Parathyroid adenoma (tissue), 2 donors: Measurements from ENCODE around the gene FCER1G.
"Not testable (repeated sequence)": the region's sequence is repeated elsewhere in the genome, so short reads cannot be mapped to it uniquely, and the experiment has no call there.

Experiments used
- H2AFZ ChIP-seq: fragments of 300-600 bp; sonication (generic); one replicate; pipeline ENCODE4 v1.7.0; 2017; ENCODE audit warnings: antibody characterized with exemption, mild to moderate bottlenecking
- H3K27ac ChIP-seq: fragments of 300-600 bp; sonication (generic); one replicate; pipeline ENCODE4 v1.7.0; 2017
- H3K27me3 ChIP-seq: fragments of 300-600 bp; sonication (generic); one replicate; pipeline ENCODE4 v1.7.0; 2017; ENCODE audit warnings: low read length; ENCODE audit not compliant: control insufficient read depth, insufficient read depth
- H3K36me3 ChIP-seq: fragments of 300-600 bp; sonication (generic); one replicate; pipeline ENCODE4 v1.7.0; 2017; ENCODE audit warnings: low read length; ENCODE audit not compliant: control insufficient read depth, insufficient read depth
- H3K4me1 ChIP-seq: fragments of 300-600 bp; sonication (generic); one replicate; pipeline ENCODE4 v1.7.0; 2017; ENCODE audit warnings: control low read depth
- H3K4me2 ChIP-seq: fragments of 300-600 bp; sonication (generic); one replicate; pipeline ENCODE4 v1.7.0; 2017; ENCODE audit warnings: low read length
- H3K4me3 ChIP-seq: fragments of 300-600 bp; sonication (generic); one replicate; pipeline ENCODE4 v1.7.0; 2017; ENCODE audit warnings: low read depth, low read length
- H3K79me2 ChIP-seq: fragments of 300-600 bp; sonication (generic); one replicate; pipeline ENCODE4 v1.7.0; 2017; ENCODE audit warnings: control low read depth
- H3K9ac ChIP-seq: fragments of 300-600 bp; sonication (generic); one replicate; pipeline ENCODE4 v1.7.0; 2017; ENCODE audit warnings: mild to moderate bottlenecking
- H3K9me3 ChIP-seq: fragments of 300-600 bp; sonication (generic); one replicate; pipeline ENCODE4 v1.7.0; 2017; ENCODE audit warnings: low read length; ENCODE audit not compliant: control insufficient read depth
- CTCF ChIP-seq: fragments of 300-600 bp; sonication (generic); IDR thresholded peaks from one replicate; pipeline ENCODE4 v1.7.0; 2017; ENCODE audit warnings: antibody characterized with exemption, mild to moderate bottlenecking
- donor health status: primary hyperparathyroidism.

FCER1G gene

DNA sequence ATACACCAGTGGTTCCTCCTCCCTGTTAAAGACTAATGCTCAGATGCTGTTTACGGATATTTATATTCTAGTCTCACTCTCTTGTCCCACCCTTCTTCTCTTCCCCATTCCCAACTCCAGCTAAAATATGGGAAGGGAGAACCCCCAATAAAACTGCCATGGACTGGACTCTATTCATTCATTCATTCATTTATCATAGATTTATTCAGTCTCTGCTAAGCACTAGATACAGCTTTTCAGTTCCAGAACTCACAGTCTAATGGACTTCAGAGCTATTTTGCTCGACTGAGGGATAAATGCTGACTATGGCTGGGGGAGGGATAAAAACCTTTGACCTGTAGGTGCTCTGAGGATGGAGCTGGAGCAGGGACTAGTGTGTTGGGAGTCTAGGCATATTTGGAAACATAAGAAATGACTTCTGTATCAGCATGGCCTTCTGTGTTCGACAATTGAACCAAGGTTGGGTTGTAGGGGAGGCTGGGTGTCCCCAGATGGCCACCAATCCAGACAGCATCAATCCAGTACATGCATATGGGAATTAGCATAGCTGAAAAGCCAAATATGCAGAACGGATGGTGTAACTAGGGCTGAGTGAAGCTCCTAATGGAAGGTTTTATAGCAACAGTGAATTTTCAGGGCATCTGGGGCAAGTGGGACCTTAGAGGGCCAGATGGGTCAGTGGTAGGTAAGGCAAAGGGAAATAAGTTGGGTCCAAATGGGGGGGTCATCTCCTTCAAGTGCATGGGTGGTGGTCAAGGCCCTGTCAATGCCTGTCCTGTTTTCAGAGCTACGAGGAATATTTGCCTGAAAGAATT is 4.2 kb downstream of the FCER1G start:
- TF ChIP-seq CTCF: no peak
- no peaks in the 10 kb centered on the region for H3K9me3 ChIP-seq

DNA sequence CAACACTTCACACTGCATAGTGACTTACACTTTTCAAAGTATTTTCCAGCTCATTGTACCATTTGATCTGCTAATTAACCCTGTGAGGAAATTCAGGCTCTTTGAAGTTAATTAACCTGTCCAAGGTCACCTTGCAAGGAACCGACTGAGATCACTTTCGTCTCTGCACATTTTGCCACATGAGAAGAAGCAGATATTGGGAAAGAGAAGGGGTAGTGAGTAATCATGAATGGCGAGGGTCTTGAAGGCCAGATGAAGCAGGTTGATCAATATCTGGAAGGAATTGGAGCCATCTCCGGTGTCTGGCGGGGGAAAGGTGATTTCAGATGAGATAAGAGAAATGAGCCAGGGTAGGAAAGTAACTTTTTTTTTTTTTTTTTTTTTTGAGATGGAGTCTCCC is 4.9 kb downstream of the FCER1G start:
- Histone ChIP-seq H3K4me2 (no peak overlapping the region), H3K36me3 (no peaks in the 10 kb centered on the region), H3K79me2 (no peaks in the 10 kb centered on the region), H3K9me3 (no peaks in the 10 kb centered on the region), H3K9ac (no peak overlapping the region), H3K4me3 (no peak overlapping the region), H3K27me3 (no peaks in the 10 kb centered on the region), H2AFZ (peak overlapping the region; percentile 28), H3K4me1 (peaks cover 4% of the 10 kb centered on the region), H3K27ac (no peak overlapping the region)
- no peak for TF ChIP-seq CTCF

More for the DNA sequence above, 4.2 kb downstream of the FCER1G start:
- no peaks in the 10 kb centered on the region for H3K79me2 ChIP-seq
- no peak overlapping the region for H3K9ac ChIP-seq
- H3K4me3 ChIP-seq: no peak overlapping the region
- no peak overlapping the region for H3K27ac ChIP-seq
- no peak overlapping the region for H2AFZ ChIP-seq
- H3K4me2 ChIP-seq: no peak overlapping the region
- H3K36me3 ChIP-seq: no peaks in the 10 kb centered on the region
- peaks cover 4% of the 10 kb centered on the region for H3K4me1 ChIP-seq
- H3K27me3 ChIP-seq: no peaks in the 10 kb centered on the region

GRCh38 chr1:161222175-161223019 is 7.3 kb downstream of the FCER1G start:
- no peak for TF ChIP-seq CTCF
- no peak overlapping the region for H3K4me2 ChIP-seq
- no peaks in the 10 kb centered on the region for H3K27me3 ChIP-seq
- H3K79me2 ChIP-seq: no peaks in the 10 kb centered on the region
- H3K4me3 ChIP-seq: no peak overlapping the region
- H3K36me3 ChIP-seq: no peaks in the 10 kb centered on the region
- no peak overlapping the region for H3K27ac ChIP-seq
- H3K4me1 ChIP-seq: peaks cover 9% of the 10 kb centered on the region
- H2AFZ ChIP-seq: no peak overlapping the region
- no peak overlapping the region for H3K9ac ChIP-seq
- no peaks in the 10 kb centered on the region for H3K9me3 ChIP-seq

- no peak overlapping the region for H3K9ac ChIP-seq
- H3K36me3 ChIP-seq: no peaks in the 10 kb centered on the region
These were observed 9.0 kb downstream of the FCER1G start for GRCh38 chr1:161223805-161224694.

DNA sequence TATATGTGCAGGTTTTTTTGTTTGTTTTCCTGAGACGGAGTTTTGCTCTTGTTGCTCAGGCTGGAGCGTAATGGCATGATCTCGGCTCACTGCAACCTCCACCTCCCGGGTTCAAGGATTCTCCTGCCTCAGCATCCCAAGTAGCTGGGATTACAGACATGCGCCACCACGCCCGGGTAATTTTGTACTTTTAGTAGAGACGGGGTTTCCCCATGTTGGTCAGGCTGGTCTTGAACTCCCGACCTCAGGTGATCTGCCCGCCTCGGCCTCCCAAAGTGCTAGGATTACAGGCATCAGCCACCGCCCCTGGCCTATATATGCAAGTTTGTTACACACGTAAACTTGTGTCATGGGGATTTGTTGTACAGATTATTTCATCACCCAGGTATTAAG is 9.6 kb downstream of the FCER1G start:
- not testable (repeated sequence) for H3K9me3 ChIP-seq, H3K36me3 ChIP-seq, H3K79me2 ChIP-seq, H3K4me3 ChIP-seq, H3K27me3 ChIP-seq, H2AFZ ChIP-seq, H3K27ac ChIP-seq, H3K9ac ChIP-seq, H3K4me2 ChIP-seq, H3K4me1 ChIP-seq

More at GRCh38 chr1:161223805-161224694, 9.0 kb downstream of the FCER1G start:
- H3K9me3 ChIP-seq: no peaks in the 10 kb centered on the region
- H2AFZ ChIP-seq: no peak overlapping the region
- peaks cover 9% of the 10 kb centered on the region for H3K4me1 ChIP-seq
- H3K4me2 ChIP-seq: no peak overlapping the region
- no peak for TF ChIP-seq CTCF
- no peak overlapping the region for H3K4me3 ChIP-seq
- H3K79me2 ChIP-seq: no peaks in the 10 kb centered on the region
- no peak overlapping the region for H3K27ac ChIP-seq
- no peaks in the 10 kb centered on the region for H3K27me3 ChIP-seq
